GM23338 (cell line): ENCODE measurements around the gene SLC2A11. TPM values are rescaled to one million over a fixed set of nuclear protein-coding genes. Genes with fewer than 3 reads are reported as not detected.

Source experiments
- EZH2 ChIP-seq: fragments of 200-600 bp; sonication (generic); IDR thresholded peaks from one replicate; pipeline ENCODE4 v1.8.0; 2017; ENCODE audit warnings: antibody characterized with exemption, mild to moderate bottlenecking, low read depth; ENCODE audit not compliant: unreplicated experiment
- POLR2AphosphoS5 ChIP-seq: IDR thresholded peaks from 2 replicates; pipeline ENCODE4 v1.6.1; 2016; ENCODE audit warnings: antibody characterized with exemption, low read depth
- ZNF114 ChIP-seq: fragments of 250-450 bp; sonication (Bioruptor Pico); IDR thresholded peaks from 2 replicates; pipeline ENCODE4 v1.5.0; 2020; ENCODE audit warnings: mild to moderate bottlenecking, moderate library complexity
- polyA plus RNA-seq: library from polyadenylated mRNA; unstranded; fragments of >200 nt; fragmentation: Nextera tagmentation; extraction: Ambion mirVana; gene quantifications from 2 replicates; pipeline ENCODE4 v1.2.1, GENCODE V29; 2016
- small RNA-seq: library from RNA; depleted of rRNA; stranded (forward); fragments of <200 nt; gene quantifications from one replicate; pipeline ENCODE3, GENCODE V24; 2014; ENCODE audit warnings: low replicate concordance
- total RNA-seq: library from RNA; depleted of rRNA; stranded (reverse); fragments of >200 nt; shearing (Covaris generic); gene quantifications from 2 replicates; pipeline ENCODE4 v1.2.3, GENCODE V29; 2014; rRNA removed
- TF ChIP-seq, protein P1 (sequence below): IDR thresholded peaks from one replicate; pipeline ENCODE4 v1.6.1; 2018; ENCODE audit warnings: antibody characterized with exemption; ENCODE audit not compliant: unreplicated experiment

The SLC2A11 gene
- total and polyA plus RNA-seq, 2 experiments from 2014 or later: 7.1 to 21.8 TPM

DNA sequence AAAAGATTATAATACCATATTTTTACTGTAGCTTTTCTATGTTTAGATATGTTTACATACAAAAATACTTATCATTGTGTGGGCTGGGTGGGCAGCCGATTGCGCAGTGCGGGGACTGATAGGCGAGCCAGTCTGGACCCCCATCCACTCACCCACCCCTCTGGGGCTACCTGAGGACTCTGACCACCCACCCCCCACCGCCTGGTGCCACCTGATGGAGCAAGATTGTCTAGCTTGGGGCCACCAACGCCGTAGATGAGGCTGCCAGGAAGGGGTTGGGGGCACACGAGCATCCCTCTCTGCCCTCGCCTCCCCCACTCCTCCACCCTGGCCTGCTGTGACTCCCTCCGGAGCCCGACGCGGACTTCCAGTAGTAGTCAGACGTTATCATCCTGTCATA lies 68.9 kb downstream of the SLC2A11 start (continued):
- TF ChIP-seq ZNF114 (CRISPR knock-in tag): no peak
- TF ChIP-seq POLR2AphosphoS5: no peak
- TF ChIP-seq, protein P1, sequence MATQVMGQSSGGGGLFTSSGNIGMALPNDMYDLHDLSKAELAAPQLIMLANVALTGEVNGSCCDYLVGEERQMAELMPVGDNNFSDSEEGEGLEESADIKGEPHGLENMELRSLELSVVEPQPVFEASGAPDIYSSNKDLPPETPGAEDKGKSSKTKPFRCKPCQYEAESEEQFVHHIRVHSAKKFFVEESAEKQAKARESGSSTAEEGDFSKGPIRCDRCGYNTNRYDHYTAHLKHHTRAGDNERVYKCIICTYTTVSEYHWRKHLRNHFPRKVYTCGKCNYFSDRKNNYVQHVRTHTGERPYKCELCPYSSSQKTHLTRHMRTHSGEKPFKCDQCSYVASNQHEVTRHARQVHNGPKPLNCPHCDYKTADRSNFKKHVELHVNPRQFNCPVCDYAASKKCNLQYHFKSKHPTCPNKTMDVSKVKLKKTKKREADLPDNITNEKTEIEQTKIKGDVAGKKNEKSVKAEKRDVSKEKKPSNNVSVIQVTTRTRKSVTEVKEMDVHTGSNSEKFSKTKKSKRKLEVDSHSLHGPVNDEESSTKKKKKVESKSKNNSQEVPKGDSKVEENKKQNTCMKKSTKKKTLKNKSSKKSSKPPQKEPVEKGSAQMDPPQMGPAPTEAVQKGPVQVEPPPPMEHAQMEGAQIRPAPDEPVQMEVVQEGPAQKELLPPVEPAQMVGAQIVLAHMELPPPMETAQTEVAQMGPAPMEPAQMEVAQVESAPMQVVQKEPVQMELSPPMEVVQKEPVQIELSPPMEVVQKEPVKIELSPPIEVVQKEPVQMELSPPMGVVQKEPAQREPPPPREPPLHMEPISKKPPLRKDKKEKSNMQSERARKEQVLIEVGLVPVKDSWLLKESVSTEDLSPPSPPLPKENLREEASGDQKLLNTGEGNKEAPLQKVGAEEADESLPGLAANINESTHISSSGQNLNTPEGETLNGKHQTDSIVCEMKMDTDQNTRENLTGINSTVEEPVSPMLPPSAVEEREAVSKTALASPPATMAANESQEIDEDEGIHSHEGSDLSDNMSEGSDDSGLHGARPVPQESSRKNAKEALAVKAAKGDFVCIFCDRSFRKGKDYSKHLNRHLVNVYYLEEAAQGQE: no peak
- no peak for TF ChIP-seq EZH2

Small RNAs within 50 kb of the gene (small RNA-seq; reads per million reads assigned to genes)
- not detected for gene RN7SL268P

Other genes starting within 250 kb of the SLC2A11 start
- gene DRICH1, start 225.6 kb upstream of the SLC2A11 start, total RNA-seq: not detected in 2 replicates
- not detected in 2 replicates for gene DRICH1, start 225.6 kb upstream of the SLC2A11 start, polyA plus RNA-seq
- not detected in 2 replicates for gene RGL4, start 166.9 kb upstream of the SLC2A11 start, total RNA-seq
- 0.07 and 0.16 TPM in 2 replicates for gene RGL4, start 166.9 kb upstream of the SLC2A11 start, polyA plus RNA-seq
- 2.6 TPM in 2 replicates for gene ZNF70, start 106.8 kb upstream of the SLC2A11 start, total RNA-seq
- 0.19 and 0.45 TPM in 2 replicates for gene ZNF70, start 106.8 kb upstream of the SLC2A11 start, polyA plus RNA-seq
- gene VPREB3, start 103.5 kb upstream of the SLC2A11 start, total RNA-seq: not detected in 2 replicates
- 1.1 and 2.1 TPM in 2 replicates for gene VPREB3, start 103.5 kb upstream of the SLC2A11 start, polyA plus RNA-seq
- 3.6 and 5.7 TPM in 2 replicates for gene C22orf15, start 94.9 kb upstream of the SLC2A11 start, total RNA-seq
- gene C22orf15, start 94.9 kb upstream of the SLC2A11 start, polyA plus RNA-seq: 9.3 and 10.1 TPM in 2 replicates
- gene CHCHD10, start 89.9 kb upstream of the SLC2A11 start, total RNA-seq: 1.2 and 11.4 TPM in 2 replicates
- 101 and 113 TPM in 2 replicates for gene CHCHD10, start 89.9 kb upstream of the SLC2A11 start, polyA plus RNA-seq
- 12.1 and 17.4 TPM in 2 replicates for gene MMP11, start 85.0 kb upstream of the SLC2A11 start, total RNA-seq
- gene MMP11, start 85.0 kb upstream of the SLC2A11 start, polyA plus RNA-seq: 4.9 and 5.3 TPM in 2 replicates
- 115 and 132 TPM in 2 replicates for gene SMARCB1, start 70.9 kb upstream of the SLC2A11 start, total RNA-seq
- gene SMARCB1, start 70.9 kb upstream of the SLC2A11 start, polyA plus RNA-seq: 113 and 114 TPM in 2 replicates
- 10.6 and 13.6 TPM in 2 replicates for gene DERL3, start 18.9 kb upstream of the SLC2A11 start, total RNA-seq
- 16.6 and 19.5 TPM in 2 replicates for gene DERL3, start 18.9 kb upstream of the SLC2A11 start, polyA plus RNA-seq
- gene MIF, start 36.5 kb downstream of the SLC2A11 start, total RNA-seq: 800 and 881 TPM in 2 replicates
- gene MIF, start 36.5 kb downstream of the SLC2A11 start, polyA plus RNA-seq: 5,205 and 5,707 TPM in 2 replicates
- 5.7 TPM in 2 replicates for gene GSTT2B, start 103.3 kb downstream of the SLC2A11 start, total RNA-seq
- 16.4 and 17.2 TPM in 2 replicates for gene GSTT2B, start 103.3 kb downstream of the SLC2A11 start, polyA plus RNA-seq
- 1.5 and 2.1 TPM in 2 replicates for gene DDTL, start 109.0 kb downstream of the SLC2A11 start, total RNA-seq
- gene DDTL, start 109.0 kb downstream of the SLC2A11 start, polyA plus RNA-seq: 3.3 and 3.7 TPM in 2 replicates
- 124 and 150 TPM in 2 replicates for gene DDT, start 116.6 kb downstream of the SLC2A11 start, total RNA-seq
- 216 and 232 TPM in 2 replicates for gene DDT, start 116.6 kb downstream of the SLC2A11 start, polyA plus RNA-seq
- not detected in 2 replicates for gene GSTT2, start 122.3 kb downstream of the SLC2A11 start, total RNA-seq
- 0.44 and 1.3 TPM in 2 replicates for gene GSTT2, start 122.3 kb downstream of the SLC2A11 start, polyA plus RNA-seq
- gene GSTT4, start 147.6 kb downstream of the SLC2A11 start, total RNA-seq: not detected in 2 replicates
- not detected in 2 replicates for gene GSTT4, start 147.6 kb downstream of the SLC2A11 start, polyA plus RNA-seq
- gene CABIN1, start 153.4 kb downstream of the SLC2A11 start, total RNA-seq: 61.2 and 65.3 TPM in 2 replicates
- 27.4 and 28.2 TPM in 2 replicates for gene CABIN1, start 153.4 kb downstream of the SLC2A11 start, polyA plus RNA-seq